Uterus (tissue), 4 donors: ENCODE data around the gene CBFA2T2. TPM values are rescaled to one million over a fixed set of nuclear protein-coding genes. Genes with fewer than 3 reads are reported as not detected.

Experiments
- DNase-seq, 2 donors: peaks; one replicate each; pipeline ENCODE4 v3.0.0-alpha.2; 2019 to 2020
- H3K27ac ChIP-seq, 2 donors: fragments of 200-600 bp; sonication (generic); 1 replicate in 1 of 2; 2 replicates in 1 of 2; pipeline ENCODE4 v1.5.1; 2016 to 2018
- H3K27me3 ChIP-seq, 2 donors: fragments of 200-600 bp; sonication (generic); one replicate each; pipeline ENCODE4 v1.5.1; 2018 to 2019; ENCODE audit warnings: control low read depth in 1 of 2
- H3K36me3 ChIP-seq, 2 donors: fragments of 200-600 bp; sonication (generic); one replicate each; pipeline ENCODE4 v1.5.1; 2019; ENCODE audit warnings: control low read depth in 1 of 2
- H3K4me1 ChIP-seq, 2 donors: fragments of 200-600 bp; sonication (generic); one replicate each; pipeline ENCODE4 v1.5.1; 2018 to 2019; ENCODE audit warnings: control low read depth in 1 of 2
- H3K4me3 ChIP-seq, 2 donors: fragments of 200-600 bp; sonication (generic); 1 replicate in 1 of 2; 2 replicates in 1 of 2; pipeline ENCODE4 v1.5.1; 2018 to 2019; ENCODE audit warnings: mild to moderate bottlenecking in 1 of 2
- H3K9me3 ChIP-seq, 2 donors: fragments of 200-600 bp; sonication (generic); one replicate each; pipeline ENCODE4 v1.5.1; 2019; ENCODE audit warnings: control low read depth in 1 of 2
- CTCF ChIP-seq, 4 experiments: fragments of 200-600 bp in 2 of 4; fragments of 450-650 bp in 2 of 4; sonication (generic) in 2 of 4; IDR thresholded peaks; one replicate each; pipeline ENCODE4 v1.5.1; 2016 to 2019; ENCODE audit warnings: antibody characterized with exemption in 4 of 4, mild to moderate bottlenecking in 2 of 4, moderate library complexity in 1 of 4
- POLR2A ChIP-seq, 2 donors: fragments of 450-650 bp; IDR thresholded peaks; one replicate each; pipeline ENCODE4 v1.6.1; 2016; ENCODE audit warnings: antibody characterized with exemption in 2 of 2, mild to moderate bottlenecking in 1 of 2, moderate library complexity in 1 of 2
- intact Hi-C: fragments of 100-400 bp; cut with DNase I; formaldehyde crosslinking; loops from one replicate; pipeline ENCODE4 v1.15.1; 2023; ENCODE audit warnings: low total_unique reads
- total RNA-seq, 4 donors: library from RNA; depleted of rRNA in 3 of 4; stranded (reverse); fragments of >200 nt in 3 of 4; gene quantifications; one replicate each; pipeline versions ENCODE4 v1.1.0 to v1.2.4, GENCODE V29; 2014 to 2023
- donor health status: DM: yes; HTN: yes; CAD: no.

Gene CBFA2T2
- total RNA-seq, 4 donors from 2014 or later: 13.6 to 32.4 (median 24.3) TPM

- intact Hi-C loops: no loop called here
- TF ChIP-seq POLR2A (IDR thresholded peaks at IDR 0.05): no peak
- TF ChIP-seq CTCF (IDR thresholded peaks at IDR 0.05): no peak
- H3K4me3 ChIP-seq: no peak overlapping the region
- no peak overlapping the region for H3K27ac ChIP-seq
- H3K36me3 ChIP-seq: no peaks in the 10 kb centered on the region
- no peaks in the 10 kb centered on the region for H3K27me3 ChIP-seq
- H3K9me3 ChIP-seq: no peaks in the 10 kb centered on the region
- H3K4me1 ChIP-seq: no peaks in the 10 kb centered on the region
- no peak for DNase-seq
Measured at GRCh38 chr20:33515569-33516216, 25.8 kb downstream of the CBFA2T2 start.

GRCh38 chr20:33516882-33517281, 27.0 kb downstream of the CBFA2T2 start:
- intact Hi-C loops: no loop called here
- H3K27ac ChIP-seq: no peak overlapping the region
- no peaks in the 10 kb centered on the region for H3K27me3 ChIP-seq
- H3K4me1 ChIP-seq: no peaks in the 10 kb centered on the region
- H3K9me3 ChIP-seq: no peaks in the 10 kb centered on the region
- TF ChIP-seq POLR2A (IDR thresholded peaks at IDR 0.05) (no peak), CTCF (IDR thresholded peaks at IDR 0.05) (no peak)
- H3K36me3 ChIP-seq: no peaks in the 10 kb centered on the region
- no peak overlapping the region for H3K4me3 ChIP-seq
- DNase-seq: no peak

GRCh38 chr20:33518071-33518470, 28.2 kb downstream of the CBFA2T2 start:
- Histone ChIP-seq H3K27me3 (no peaks in the 10 kb centered on the region), H3K4me3 (no peak overlapping the region), H3K36me3 (no peaks in the 10 kb centered on the region), H3K9me3 (no peaks in the 10 kb centered on the region), H3K27ac (no peak overlapping the region), H3K4me1 (no peaks in the 10 kb centered on the region)
- intact Hi-C loops: no loop called here
- TF ChIP-seq POLR2A (IDR thresholded peaks at IDR 0.05) (no peak), CTCF (IDR thresholded peaks at IDR 0.05) (no peak)
- no peak for DNase-seq

- H3K36me3 ChIP-seq: no peaks in the 10 kb centered on the region
- no peak overlapping the region for H3K4me3 ChIP-seq
- DNase-seq: no peak
- no peaks in the 10 kb centered on the region for H3K9me3 ChIP-seq
- H3K27ac ChIP-seq: no peak overlapping the region
- intact Hi-C loops: no loop called here
- TF ChIP-seq POLR2A (IDR thresholded peaks at IDR 0.05) (no peak), CTCF (IDR thresholded peaks at IDR 0.05) (no peak)
- no peaks in the 10 kb centered on the region for H3K27me3 ChIP-seq
- H3K4me1 ChIP-seq: no peaks in the 10 kb centered on the region
Measured at GRCh38 chr20:33521461-33521860, 31.6 kb downstream of the CBFA2T2 start.

GRCh38 chr20:33522256-33522820, 32.4 kb downstream of the CBFA2T2 start:
- intact Hi-C loops: no loop called here
- DNase-seq: no peak
- Histone ChIP-seq H3K4me3 (no peak overlapping the region), H3K9me3 (no peaks in the 10 kb centered on the region), H3K36me3 (no peaks in the 10 kb centered on the region), H3K4me1 (no peaks in the 10 kb centered on the region), H3K27me3 (no peaks in the 10 kb centered on the region), H3K27ac (no peak overlapping the region)
- no peak for TF ChIP-seq POLR2A (IDR thresholded peaks at IDR 0.05)
- no peak for TF ChIP-seq CTCF (IDR thresholded peaks at IDR 0.05)
